Activated effector memory CD4-positive, alpha-beta T cell treated with anti-CD3 and anti-CD28 coated beads, Interleukin-2, amount 50 U/mL, for 16 hours (primary cell): ENCODE measurements around the gene BRME1.
"Not testable (repeated sequence)": the region's sequence is repeated elsewhere in the genome, so short reads cannot be mapped to it uniquely, and the experiment has no call there.

Experiments used
- DNase-seq: peaks from one replicate; pipeline ENCODE4 v3.0.0-alpha.2; 2020

Gene BRME1

DNA sequence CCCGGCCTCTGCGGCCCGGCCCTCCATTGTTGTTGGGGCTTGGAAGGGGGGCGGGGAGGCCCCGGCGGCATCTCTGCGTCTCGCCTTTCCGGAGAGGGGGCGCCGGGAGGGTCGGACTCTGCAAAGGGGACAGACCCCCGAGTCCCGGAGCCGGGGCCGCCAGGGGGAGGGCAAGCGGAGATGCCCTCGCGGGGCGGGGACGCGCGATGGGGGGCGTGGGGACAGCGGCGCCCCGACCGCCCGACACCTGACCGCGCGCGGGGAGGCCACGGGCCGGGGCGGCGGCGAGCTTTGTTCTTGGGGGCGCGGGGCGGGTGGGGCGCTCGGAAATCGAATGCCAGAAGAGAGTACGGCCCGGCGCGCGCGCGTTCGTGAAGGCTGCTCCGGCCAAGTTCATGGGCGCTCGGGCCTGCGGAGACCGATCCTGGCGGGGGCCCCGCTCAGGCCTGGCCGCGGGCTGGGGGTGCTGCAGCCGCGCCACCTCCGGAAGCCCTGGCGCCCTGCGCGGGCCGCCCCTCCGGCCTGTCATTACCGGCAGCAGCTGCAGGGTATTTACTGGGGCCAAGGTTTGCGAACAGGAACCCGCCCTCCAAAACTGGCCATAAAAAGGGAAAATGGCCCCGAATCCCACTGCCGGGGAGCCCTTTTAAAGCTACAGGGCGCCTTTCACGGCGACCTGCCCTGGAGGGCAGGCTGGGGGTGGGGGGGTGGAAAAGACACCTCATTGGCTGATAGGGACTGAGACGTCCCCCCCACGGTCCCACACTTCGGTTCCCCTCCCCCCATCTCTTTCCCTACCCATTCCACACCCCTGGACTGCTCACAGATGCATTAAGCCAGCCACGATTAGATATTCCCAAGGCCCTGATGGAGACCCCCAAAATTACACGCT, 40.1 kb downstream of the BRME1 start:
- DNase-seq: peak; percentile 67

DNA sequence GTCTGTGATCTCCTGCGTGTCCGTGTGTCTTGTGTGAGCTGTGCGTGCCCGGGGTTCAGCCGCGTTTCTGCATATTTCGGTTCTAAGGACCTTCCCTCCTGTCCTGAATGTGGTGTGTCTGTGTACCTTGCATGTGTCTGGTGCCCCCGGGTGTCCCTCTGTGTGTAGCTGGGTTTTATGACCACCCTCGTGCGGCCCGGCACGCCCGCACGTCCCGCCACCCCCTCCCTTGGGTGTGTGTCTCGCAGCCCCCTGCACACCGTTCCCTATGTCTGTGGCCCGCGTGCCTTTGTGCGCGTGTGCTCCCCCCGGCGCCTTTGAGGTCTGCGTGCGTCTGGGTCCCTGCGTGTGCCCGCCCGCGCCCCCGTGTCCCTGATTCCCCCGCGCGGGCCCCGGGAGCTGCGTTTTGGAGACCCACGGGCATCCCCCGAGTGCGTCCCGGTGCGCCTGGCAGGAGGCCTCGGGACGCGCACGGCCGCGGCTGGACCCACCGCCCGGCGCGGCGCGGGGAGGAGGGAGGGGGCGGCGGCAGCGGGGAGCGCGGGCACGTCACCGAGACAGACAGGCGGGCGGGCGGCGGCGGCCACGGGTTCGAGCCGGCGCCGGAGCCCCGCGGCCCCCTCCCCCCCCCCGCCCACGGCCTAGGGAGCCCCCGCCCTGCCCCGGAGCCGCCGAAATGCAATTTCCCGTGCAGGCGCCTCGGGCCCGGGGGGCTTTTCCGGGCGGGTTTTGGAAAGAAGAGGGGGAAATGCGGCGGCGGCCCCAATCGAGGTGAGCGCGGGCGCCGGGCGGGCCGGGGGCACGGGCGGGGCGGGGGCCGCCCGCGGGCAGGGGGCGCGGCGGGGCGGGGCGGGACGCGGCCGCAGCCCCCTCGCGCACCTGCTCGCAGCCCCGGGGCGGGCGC, 41.0 kb downstream of the BRME1 start:
- no peak for DNase-seq

DNA sequence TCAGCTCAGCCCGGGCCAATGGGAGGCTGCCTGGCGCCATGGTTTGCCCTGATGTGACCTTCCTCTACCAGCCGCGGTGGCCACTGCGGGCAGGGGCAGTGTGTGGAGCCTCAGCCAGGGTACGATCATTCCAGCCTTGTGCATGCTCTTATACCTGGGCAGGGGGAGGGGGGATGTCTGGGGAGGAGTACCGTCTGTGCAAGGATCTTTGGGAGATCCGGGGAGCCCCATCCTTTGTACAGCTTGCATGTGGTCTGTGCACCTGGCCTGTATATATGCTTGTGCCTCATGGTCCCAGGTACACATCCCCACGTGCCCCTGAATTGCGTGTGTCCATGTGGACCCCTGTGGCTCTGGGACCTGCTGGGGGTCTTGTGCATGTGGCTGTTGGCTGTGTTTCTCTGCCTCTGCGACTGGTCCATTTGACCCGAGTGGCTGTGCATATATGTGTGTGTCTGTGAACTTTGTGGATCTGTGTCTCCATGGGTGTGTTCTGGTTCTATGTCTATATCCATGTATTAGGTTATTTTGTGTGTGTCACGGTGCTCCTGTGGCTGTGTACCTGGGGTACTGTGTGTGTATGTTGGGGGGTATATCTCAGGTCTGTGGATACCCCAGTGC, 41.8 kb downstream of the BRME1 start:
- DNase-seq: no peak

DNA sequence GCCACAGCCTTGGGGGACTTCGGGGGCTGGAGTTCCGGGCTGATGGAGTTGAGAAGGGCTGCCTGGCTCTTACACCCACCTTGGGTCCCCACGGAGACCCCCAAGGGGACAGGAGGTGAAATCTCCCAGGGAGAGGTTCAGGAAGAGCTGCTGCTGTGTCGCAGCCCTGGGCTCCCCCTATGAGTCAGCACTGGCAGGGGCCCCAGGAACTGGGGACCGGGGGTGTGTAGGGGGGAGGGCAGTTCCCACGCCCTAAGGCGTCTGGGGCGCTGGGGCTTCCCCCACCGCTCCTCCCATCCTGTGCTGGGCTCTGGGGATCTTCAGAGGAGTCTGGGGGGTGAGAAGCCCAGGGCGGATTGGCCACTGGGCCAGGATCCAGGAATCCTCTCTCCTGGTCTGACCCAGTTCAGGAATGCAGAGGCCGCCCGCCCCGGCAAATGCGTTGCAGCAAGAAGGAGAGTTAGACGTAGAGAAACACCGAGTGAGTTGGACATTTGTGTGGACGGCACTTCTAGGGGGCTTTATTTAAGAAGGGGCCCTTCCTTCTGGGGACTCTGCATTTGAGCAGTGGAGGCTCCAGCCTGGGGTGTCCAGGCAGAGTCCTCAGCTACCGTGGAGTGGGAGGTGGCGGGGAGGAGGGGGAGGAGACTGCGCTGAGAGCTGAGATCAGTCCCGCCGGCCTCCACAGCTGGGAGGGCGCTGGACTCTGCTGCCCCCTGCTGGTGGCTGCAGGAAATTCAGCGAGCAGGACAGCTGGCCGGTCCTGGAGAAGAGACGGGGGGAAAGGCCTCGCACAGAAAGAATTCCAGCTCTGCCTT, 44.0 kb downstream of the BRME1 start:
- peak; percentile 97 for DNase-seq

DNA sequence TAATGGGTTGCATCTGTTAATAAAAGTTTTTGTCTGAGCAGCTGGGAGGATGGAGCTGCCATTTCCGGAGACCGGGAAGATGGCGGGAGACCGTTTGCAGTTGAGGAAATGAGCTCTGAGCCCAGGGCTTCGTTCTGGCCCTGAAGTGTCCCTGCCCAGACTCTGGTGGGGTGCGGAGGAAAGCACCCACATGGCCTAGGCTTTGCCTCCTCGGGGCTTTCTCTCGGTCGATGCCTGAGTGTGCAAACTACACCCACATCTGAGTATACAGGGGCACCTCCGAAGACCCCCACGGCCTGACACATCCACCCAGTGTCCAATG, 44.6 kb downstream of the BRME1 start:
- no peak for DNase-seq

DNA sequence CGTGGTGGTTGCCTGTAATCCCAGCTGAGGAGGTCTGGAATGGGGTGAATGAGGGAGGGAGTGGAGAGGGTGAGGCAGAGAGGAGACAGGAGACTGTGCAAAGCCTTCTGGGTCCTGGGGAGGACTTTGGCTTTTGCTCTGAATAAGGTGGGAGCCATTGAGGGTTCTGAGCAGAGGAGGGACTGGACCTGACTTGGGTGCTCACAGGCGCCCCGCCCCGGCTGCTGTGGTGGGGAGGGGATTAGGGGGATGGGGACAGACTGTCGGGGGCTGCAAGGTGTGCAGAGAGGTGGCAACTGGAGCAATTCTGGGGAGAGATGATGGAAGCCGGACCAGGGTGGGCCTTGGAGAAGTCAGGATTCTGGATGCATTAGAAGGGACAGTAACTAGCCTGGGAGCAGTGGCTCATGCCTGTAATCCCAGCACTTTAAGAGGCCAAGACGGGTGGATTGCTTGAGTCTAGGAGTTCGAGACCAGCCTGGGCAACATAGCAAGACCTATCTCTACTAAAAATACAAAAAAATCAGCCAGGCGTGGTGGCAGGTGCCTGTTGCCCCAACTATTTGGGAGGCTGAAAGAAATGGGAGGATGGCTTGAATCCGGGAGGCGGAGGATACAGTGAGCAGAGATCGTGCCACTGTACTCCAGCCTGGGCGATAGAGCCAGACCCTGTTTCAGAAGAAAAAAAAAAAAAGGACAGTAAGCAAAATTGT, 45.1 kb downstream of the BRME1 start:
- no peak for DNase-seq

DNA sequence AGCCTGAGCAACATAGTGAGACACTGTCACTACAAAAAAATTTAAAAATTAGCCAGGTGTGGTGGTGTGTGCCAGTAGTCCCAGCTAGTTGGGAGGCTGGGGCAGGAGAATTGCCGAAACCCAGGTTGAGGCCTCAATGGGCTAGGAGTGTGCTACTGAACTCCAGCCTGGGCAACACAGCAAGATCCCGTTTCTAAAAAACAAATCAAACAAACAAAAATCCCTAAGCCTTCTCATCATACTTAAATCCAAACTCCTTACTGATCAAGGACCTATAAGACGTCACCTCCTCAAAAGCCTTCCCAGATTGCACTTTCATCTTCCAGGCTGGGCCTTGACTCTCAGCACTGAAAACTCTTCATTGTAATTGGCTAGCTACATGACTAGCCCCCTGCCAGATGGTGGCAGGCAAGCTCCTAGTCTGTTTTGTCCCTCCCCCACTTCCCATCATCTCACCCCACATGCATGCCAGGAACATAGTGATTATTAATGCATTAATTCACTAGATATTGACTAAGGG, 46.5 kb downstream of the BRME1 start:
- no peak for DNase-seq

DNA sequence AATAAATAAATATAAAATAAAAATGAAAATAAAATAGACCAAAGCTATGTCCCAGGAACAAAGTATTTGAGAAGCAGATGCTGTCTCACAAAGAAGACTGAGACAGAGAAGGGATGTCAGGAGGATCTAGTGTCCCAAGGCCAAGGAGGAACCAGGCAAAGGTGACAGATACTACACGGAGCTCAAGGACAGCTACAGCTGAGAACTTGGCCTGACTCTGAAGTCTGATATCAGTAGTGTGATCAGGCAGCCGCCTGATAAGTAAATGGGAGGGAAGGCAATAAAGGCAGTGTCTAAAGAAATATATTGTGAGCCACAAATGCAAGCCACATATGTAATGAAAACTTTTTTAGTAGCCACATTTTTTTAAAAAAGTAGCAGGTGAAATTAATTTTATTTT, 49.4 kb downstream of the BRME1 start:
- no peak for DNase-seq

DNA sequence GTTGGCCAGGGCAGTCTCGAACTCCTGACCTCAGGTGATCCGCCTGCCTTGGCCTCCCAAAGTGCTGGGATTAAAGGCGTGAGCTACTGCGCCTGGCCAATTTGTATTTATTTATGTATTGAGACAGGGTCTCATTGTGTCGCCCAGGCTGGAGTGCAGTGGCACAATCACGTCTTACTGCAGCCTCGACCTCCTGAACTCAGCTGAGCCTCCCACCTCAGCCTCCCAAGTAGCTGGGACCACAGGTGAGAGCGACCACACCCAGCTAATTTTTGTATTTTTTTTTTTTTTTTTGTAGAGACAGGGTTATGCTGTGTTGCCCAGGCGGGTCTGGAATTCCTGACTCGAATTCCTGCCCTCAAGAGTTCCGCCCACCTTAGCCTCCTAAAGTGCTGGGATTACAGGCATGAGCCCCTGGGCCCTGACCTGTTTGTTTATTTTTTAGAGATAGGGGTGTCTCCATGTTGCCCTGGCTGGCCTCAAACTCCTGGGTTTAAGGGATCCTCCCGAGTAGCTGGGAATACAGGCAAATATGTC, 53.7 kb downstream of the BRME1 start:
- DNase-seq: not testable (repeated sequence)

DNA sequence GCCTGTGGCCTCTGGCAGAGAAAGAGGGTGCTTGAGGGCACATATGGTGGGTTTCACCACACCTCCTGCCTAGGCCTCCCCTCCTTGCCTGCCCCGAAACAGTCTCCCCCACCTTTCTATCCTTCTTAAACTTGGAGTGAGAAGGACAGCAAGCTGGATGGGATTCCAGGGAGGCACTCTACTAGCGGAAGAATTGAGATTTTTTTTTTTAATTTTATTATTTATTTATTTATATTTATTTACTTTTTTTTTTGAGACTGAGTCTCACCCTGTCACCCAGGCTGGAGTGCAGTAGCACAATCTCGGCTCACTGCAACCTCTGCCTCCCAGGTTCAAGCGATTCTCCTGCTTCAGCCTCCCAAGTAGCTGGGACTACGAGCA, 54.2 kb downstream of the BRME1 start:
- not testable (repeated sequence) for DNase-seq

DNA sequence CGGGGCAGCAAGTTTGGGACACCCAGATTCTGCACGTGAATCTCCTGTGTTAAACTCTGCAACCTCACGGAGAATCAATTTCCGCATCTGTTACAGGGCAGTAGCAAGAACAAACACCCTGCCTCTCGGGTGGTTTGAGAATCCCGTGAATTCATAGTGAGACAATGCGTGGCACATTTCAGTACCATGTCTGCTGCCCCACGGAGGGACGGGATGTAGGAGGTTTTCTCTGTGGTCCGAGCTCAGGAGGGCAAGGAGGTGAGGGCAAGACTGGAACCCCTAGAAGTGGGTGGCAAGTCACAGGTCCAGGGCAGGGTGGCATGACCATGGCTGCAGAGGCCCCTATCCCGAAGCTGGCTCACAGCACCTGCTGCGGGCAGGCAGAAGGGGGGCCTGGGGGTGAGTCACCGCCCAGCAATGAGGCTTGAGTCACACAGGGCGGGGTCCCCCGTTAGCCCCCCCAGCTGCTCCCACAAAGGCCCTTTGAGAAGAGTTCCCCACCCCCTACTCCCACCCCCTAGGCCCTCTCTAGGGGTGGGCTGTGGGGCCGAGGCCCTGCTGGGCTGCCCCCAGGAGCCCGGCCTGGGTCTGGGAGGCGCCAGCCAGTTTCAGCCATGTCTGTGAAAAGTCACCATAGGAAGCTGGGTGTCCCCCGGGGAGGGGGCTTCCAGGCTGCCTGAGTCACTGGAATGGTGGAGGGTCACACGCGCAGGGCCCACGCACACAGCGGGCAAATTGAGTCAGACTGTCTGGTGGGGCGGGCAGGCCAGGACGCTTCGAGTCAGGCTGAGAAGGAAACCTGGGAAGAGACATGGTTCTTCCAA, 54.8 kb downstream of the BRME1 start:
- DNase-seq: peak; percentile 91

DNA sequence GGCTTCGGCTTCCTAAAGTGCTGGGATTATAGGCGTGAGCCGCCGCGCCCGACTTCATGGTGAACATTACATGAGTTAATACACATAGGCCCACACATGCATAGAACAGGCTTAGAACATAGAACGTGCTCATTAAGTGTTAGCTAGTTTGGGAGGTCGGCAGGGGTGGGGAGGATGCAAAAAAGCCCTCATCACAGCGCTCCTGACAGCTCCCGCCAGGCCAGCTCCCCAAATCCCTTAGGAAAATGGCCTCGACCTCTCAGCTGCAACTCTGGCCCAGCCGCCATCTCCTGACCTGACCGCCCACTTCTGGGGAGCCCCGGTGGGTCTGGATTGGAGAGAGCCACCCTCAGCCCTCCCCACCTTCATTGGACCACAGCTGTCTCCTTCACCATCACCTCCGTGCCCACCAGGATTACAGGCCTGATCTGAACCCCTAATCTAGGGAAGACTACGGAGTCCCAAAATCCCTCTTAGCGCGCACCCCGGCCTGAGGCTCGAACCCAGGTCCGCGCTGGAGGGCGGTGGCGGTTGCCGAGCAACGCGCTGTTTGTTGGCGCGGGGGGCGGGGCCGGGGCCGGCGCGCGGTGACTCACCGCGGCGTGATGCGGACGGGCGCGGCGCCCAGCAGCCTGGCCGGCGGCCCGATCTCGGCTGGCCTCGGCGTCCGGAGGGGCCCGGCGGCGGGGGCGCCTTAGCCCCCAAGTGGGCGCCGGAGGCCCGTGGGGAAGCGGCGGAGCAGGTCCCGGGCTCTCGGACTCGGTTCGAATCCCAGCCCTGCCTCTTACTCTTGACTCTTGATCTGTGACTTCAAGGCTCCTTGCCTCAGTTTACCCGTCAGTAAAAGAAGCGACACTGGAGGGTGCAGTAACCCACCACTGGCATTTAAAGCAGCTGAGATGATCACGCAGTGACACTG, 55.7 kb downstream of the BRME1 start:
- peak; percentile 90 for DNase-seq

DNA sequence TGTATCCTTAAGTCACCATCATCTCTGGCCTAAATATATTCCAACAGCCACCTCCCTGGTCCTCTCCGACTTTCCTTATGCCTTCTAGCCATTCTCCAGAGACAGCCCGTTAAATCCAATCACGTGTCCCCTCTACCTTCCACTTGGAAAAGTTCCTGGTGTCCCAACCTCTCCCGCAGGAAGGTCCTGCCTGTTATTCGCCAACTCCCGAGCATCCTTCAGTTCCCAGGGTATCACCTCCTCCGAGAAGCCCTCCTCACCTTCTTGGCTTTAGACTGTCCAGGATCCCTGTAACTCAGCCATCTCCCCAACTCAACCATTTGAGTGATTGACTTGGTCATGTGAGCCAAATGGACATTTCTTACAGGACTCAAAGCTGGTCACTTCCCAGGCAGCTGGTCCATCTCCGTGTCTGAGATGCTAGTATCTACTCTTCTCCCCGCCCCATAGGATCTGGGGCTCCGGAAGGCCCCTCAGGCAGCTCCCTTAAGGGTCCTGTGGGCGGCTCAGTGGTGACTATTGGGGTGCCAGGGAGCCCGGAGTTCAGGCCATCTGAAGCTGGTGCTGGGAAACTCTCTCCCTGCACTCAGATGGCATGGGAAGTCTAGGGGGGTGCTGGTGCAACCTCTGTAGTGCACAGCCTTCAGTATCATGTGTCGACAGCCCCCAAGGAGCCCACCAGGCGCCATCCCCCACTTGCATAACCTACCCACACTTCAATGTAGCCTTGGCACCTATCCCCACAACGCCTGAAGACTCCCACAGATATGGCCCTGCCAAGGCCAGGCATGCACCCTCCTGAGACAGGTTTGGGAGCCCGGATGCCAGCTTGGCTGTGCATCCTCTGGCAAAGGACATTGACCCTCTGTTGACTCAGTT, 56.9 kb downstream of the BRME1 start:
- no peak for DNase-seq

DNA sequence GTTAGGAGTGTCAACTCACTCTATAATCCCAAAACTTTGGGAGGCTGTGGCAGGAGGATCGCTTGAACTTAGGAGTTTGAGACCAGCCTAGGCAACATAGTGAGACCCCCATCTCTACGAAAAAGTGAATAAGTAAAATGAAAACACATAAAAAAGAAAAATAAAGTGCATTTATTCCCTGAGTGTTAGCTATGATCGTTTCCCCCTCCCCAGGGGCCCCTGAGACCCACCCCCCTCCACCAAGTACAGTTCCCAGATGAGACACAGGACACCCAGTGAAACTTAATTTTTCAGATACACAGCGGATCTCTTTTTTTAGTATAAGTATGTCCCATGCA, 57.6 kb downstream of the BRME1 start:
- no peak for DNase-seq

DNA sequence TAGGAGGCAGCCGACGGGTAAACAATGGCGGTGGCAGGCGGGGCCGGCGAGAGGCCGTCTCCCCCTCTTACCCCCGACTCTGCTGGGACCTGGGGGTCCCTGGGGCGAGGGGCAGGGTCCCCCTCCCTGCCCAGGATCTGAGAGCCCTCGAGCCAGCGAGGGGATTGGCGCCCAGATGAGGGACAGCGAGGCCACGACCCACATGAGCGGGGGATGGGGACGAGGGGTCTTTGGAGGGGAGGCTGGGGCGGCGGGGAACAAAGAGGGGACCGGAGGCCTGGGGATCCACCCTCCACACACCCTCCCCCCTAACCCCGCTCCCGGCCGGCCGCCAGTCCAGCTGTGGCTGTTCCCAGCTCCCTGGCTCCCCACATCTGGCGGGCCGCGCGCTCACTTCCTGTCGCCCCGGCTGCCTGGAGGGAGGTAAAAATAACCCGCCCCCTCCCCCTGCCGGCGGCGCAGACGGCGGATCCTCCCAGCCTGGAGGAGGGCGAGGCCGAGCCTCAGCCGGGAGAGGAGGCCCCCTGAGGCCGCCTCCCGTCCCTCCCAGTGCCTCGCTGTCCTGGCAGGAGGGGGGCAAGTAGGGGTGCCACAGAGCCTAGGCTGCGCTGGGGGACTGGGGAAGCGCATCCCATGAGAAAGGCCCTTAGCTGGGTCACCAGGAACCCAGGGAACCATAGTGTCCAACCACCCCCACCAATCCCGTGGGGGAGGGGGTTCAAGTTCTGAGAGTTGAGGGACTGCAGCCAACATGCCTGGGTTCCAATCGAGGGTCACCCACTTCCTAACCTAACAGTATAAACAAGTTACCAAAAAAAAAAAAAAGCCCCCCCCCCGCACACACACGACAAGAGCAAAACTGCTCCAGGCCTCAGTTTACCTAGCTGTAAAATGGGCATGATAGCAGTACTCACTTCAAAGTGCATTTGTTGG, 58.2 kb downstream of the BRME1 start:
- peak; percentile 93 for DNase-seq

DNA sequence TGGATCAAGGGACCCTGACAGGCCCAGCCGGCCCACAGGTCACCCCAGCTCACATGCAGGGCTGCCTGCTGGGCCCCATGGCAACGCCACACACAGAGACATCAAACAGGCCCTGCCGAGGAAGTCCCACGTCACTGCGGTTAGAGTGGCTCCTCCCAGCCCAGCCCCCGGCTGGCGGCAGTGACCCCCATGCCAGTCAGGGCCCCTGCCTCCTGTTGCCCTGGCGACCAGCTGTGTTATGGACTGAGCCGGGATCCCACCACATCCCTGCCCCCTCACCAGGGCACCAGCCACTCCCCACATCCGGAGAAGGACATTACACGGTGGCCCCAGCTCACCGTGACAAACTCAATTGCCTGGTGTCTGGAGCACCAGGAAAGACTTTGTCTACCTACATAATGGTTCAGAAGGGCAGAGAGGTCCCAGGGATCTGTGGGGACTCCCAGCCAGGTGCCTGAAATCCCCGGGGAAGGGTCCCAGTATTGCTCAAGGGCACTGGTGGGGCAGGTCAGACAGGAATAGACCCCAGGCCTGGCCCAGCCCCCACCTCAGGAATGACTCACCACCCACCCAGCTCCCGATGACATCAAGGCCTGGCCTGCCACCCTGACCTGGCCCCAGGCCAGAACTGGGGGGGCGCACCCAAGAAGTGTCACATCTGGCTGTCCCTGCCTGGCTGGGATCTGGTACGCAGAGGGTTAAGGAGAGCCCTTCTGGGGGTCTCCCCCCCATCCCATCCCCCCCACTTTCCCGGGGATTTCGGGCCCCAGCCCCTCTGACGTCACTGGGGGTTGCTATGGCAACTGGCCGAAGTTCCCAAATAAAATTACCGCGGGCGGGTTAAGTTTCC, 59.1 kb downstream of the BRME1 start:
- peak; percentile 98 for DNase-seq
